Lower leg skin (tissue), 4 donors: ENCODE measurements around the gene SLC15A1. TPM values are rescaled to one million over a fixed set of nuclear protein-coding genes. Genes with fewer than 3 reads are reported as not detected.

Source experiments
- DNase-seq, 2 donors: peaks; one replicate each; pipeline ENCODE4 v3.0.0-alpha.2; 2019; ENCODE audit warnings: low spot score in 2 of 2
- H3K4me3 ChIP-seq: fragments of 200-600 bp; sonication (generic); 2 replicates; pipeline ENCODE4 v1.5.1; 2017; ENCODE audit warnings: mild to moderate bottlenecking, low read depth; ENCODE audit not compliant: poor library complexity, severe bottlenecking
- CTCF ChIP-seq, 3 donors: fragments of 450-650 bp; IDR thresholded peaks; one replicate each; pipeline ENCODE4 v1.5.1; 2016; ENCODE audit warnings: antibody characterized with exemption in 3 of 3, mild to moderate bottlenecking in 3 of 3, moderate library complexity in 2 of 3
- POLR2A ChIP-seq, 2 donors: fragments of 450-650 bp; IDR thresholded peaks; one replicate each; pipeline ENCODE4 v1.6.1; 2016 to 2017; ENCODE audit warnings: antibody characterized with exemption in 2 of 2, mild to moderate bottlenecking in 1 of 2, moderate library complexity in 1 of 2
- WGBS, 2 donors: methylation state at CpG; one replicate each; pipeline ENCODE4 v1.1.5; 2018; 5-methylcytosine and 5-hydroxymethylcytosine counted together
- intact Hi-C: fragments of 100-400 bp; cut with DNase I; formaldehyde crosslinking; loops from one replicate; pipeline ENCODE4 v1.15.0; 2023; ENCODE audit warnings: low total_unique reads
- total RNA-seq, 4 donors: library from RNA; depleted of rRNA; stranded (reverse); fragments of >200 nt; gene quantifications; one replicate each; pipeline ENCODE4 v1.1.0, GENCODE V29; 2016

The SLC15A1 gene
- total RNA-seq, 4 donors from 2014 or later = 31.0 to 70.9 (median 40.1) TPM

GRCh38 chr13:98689347-98689968, 63.0 kb downstream of the SLC15A1 start:
- no peak for DNase-seq
- 89 to 91% methylated on average over 6 of the region's 6 CpGs for WGBS, 2 donors
- no peak for TF ChIP-seq POLR2A (IDR thresholded peaks at IDR 0.05)
- no peak for TF ChIP-seq CTCF (IDR thresholded peaks at IDR 0.05)
- no peak overlapping the region for H3K4me3 ChIP-seq
- intact Hi-C loops = no loop called here

- 36 to 37% methylated on average over 2 of the region's 2 CpGs for WGBS, 2 donors
- intact Hi-C loops = no loop called here
- DNase-seq = no peak
- TF ChIP-seq POLR2A (IDR thresholded peaks at IDR 0.05) (no peak), CTCF (IDR thresholded peaks at IDR 0.05) (no peak)
- H3K4me3 ChIP-seq = no peak overlapping the region
Measured at GRCh38 chr13:98688373-98688772, 64.1 kb downstream of the SLC15A1 start.

GRCh38 chr13:98687319-98687718, 65.2 kb downstream of the SLC15A1 start:
- no peak for TF ChIP-seq POLR2A (IDR thresholded peaks at IDR 0.05)
- TF ChIP-seq CTCF (IDR thresholded peaks at IDR 0.05) = no peak
- H3K4me3 ChIP-seq = no peak overlapping the region
- intact Hi-C loops = no loop called here
- no peak for DNase-seq
- WGBS, 2 donors = 87 to 93% methylated on average over 5 of the region's 5 CpGs

- no peak overlapping the region for H3K4me3 ChIP-seq
- intact Hi-C loops = no loop called here
- no peak for TF ChIP-seq CTCF (IDR thresholded peaks at IDR 0.05)
- no peak for TF ChIP-seq POLR2A (IDR thresholded peaks at IDR 0.05)
- no peak for DNase-seq
- 77 to 86% methylated on average over 9 of the region's 9 CpGs for WGBS, 2 donors
Measured at GRCh38 chr13:98686270-98686669, 66.2 kb downstream of the SLC15A1 start.

GRCh38 chr13:98685146-98685545, 67.3 kb downstream of the SLC15A1 start:
- no peak for DNase-seq
- 54 to 55% methylated on average over 2 of the region's 2 CpGs for WGBS, 2 donors
- TF ChIP-seq CTCF (IDR thresholded peaks at IDR 0.05) (no peak), POLR2A (IDR thresholded peaks at IDR 0.05) (no peak)
- no peak overlapping the region for H3K4me3 ChIP-seq
- intact Hi-C loops = no loop called here

- no peak for TF ChIP-seq CTCF (IDR thresholded peaks at IDR 0.05)
- TF ChIP-seq POLR2A (IDR thresholded peaks at IDR 0.05) = no peak
- WGBS, 2 donors = 85 to 87% methylated on average over 3 of the region's 3 CpGs
- intact Hi-C loops = no loop called here
- no peak overlapping the region for H3K4me3 ChIP-seq
- no peak for DNase-seq
Measured at GRCh38 chr13:98681049-98681448, 71.4 kb downstream of the SLC15A1 start.
